GM12892 (cell line): ENCODE results near the gene TPPP2.

Experiments
- POLR2A ChIP-seq: IDR thresholded peaks from 2 replicates; pipeline ENCODE4 v1.6.1; 2011; ENCODE audit warnings: low read depth, low read length, control low read depth
- POLR2AphosphoS5 ChIP-seq: IDR thresholded peaks from 2 replicates; pipeline ENCODE4 v1.6.1; 2011; ENCODE audit warnings: low read depth, low read length, control low read depth
- TAF1 ChIP-seq: IDR thresholded peaks from 2 replicates; pipeline ENCODE4 v1.6.1; 2011; ENCODE audit warnings: low read depth, mild to moderate bottlenecking, control low read depth, low read length, borderline replicate concordance

DNA sequence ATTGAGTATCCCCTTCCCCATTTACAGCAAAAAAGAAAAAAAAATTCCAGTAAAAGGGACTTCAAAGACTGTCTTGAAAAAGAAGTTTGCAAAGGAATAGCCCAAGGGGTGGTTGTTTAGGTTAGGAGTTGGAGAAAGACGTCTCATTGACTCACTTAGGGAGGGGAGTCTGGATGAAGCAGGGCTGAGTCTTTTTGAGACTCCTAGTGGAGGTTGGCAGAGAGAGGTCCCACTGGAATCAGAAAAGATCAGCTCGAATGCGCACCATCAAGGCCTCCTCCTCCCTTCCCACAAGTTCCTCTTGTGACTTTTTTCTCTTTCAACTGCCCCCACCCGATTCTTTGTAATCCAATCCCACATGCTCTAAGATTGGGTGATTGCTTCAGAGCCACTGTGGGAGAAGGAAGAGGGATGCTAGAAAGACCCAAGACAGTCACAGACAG lies 42.0 kb downstream of the TPPP2 start:
- no peak for TF ChIP-seq POLR2AphosphoS5
- TF ChIP-seq POLR2A = no peak
- no peak for TF ChIP-seq TAF1
